Ectodermal cell (in vitro differentiated cells): Measurements from ENCODE around the gene CYFIP2.

Experiments
- H3K27ac ChIP-seq: 2 replicates; pipeline ENCODE4 v1.7.0; 2013; ENCODE audit warnings: mild to moderate bottlenecking, low read depth, low read length; ENCODE audit not compliant: insufficient read depth, poor library complexity, severe bottlenecking
- H3K27me3 ChIP-seq: 2 replicates; pipeline ENCODE4 v1.7.0; 2013; ENCODE audit warnings: mild to moderate bottlenecking, low read length; ENCODE audit not compliant: insufficient read depth, control insufficient read depth, poor library complexity, severe bottlenecking
- H3K36me3 ChIP-seq: one replicate; pipeline ENCODE4 v1.7.0; 2013; ENCODE audit warnings: low read length; ENCODE audit not compliant: control insufficient read depth, insufficient read depth
- H3K4me1 ChIP-seq: one replicate; pipeline ENCODE4 v1.7.0; 2013; ENCODE audit warnings: low read length; ENCODE audit not compliant: control insufficient read depth, insufficient read depth
- H3K4me3 ChIP-seq: 2 replicates; pipeline ENCODE4 v1.7.0; 2013; ENCODE audit warnings: low read depth, low read length, control low read depth; ENCODE audit not compliant: insufficient read depth
- H3K9me3 ChIP-seq: 2 replicates; pipeline ENCODE4 v1.7.0; 2013; ENCODE audit warnings: mild to moderate bottlenecking, low read length, moderate library complexity; ENCODE audit not compliant: control insufficient read depth
- WGBS, 2 experiments: methylation state at CpG; one replicate each; pipeline ENCODE4 v1.1.7; 2013; ENCODE audit warnings: missing lambda C conversion rate in 2 of 2; 5-methylcytosine and 5-hydroxymethylcytosine counted together

CYFIP2 gene

GRCh38 chr5:157342822-157343402, 77.0 kb downstream of the CYFIP2 start:
- Histone ChIP-seq H3K4me1 (no peaks in the 10 kb centered on the region), H3K27me3 (no peaks in the 10 kb centered on the region), H3K4me3 (no peak overlapping the region), H3K27ac (no peak overlapping the region), H3K36me3 (peaks cover 3% of the 10 kb centered on the region), H3K9me3 (no peaks in the 10 kb centered on the region)
- 90% methylated on average over 16 of the region's 16 CpGs for WGBS, 2 experiments

GRCh38 chr5:157343842-157344790, 78.2 kb downstream of the CYFIP2 start:
- Histone ChIP-seq H3K27me3 (no peaks in the 10 kb centered on the region), H3K27ac (no peak overlapping the region), H3K9me3 (no peaks in the 10 kb centered on the region), H3K4me1 (no peaks in the 10 kb centered on the region), H3K36me3 (peaks cover 3% of the 10 kb centered on the region), H3K4me3 (no peak overlapping the region)
- WGBS, 2 experiments = 93 to 96% methylated on average over 13 of the region's 14 CpGs

GRCh38 chr5:157345067-157345466, 79.1 kb downstream of the CYFIP2 start:
- WGBS, 2 experiments = 93 to 97% methylated on average over 7 of the region's 7 CpGs
- peaks cover 3% of the 10 kb centered on the region for H3K36me3 ChIP-seq
- no peak overlapping the region for H3K27ac ChIP-seq
- H3K27me3 ChIP-seq = no peaks in the 10 kb centered on the region
- H3K9me3 ChIP-seq = no peaks in the 10 kb centered on the region
- no peaks in the 10 kb centered on the region for H3K4me1 ChIP-seq
- no peak overlapping the region for H3K4me3 ChIP-seq

GRCh38 chr5:157345485-157345884, 79.6 kb downstream of the CYFIP2 start:
- Histone ChIP-seq H3K4me1 (no peaks in the 10 kb centered on the region), H3K4me3 (no peak overlapping the region), H3K27ac (no peak overlapping the region), H3K36me3 (peaks cover 3% of the 10 kb centered on the region), H3K9me3 (no peaks in the 10 kb centered on the region), H3K27me3 (no peaks in the 10 kb centered on the region)
- 86 to 88% methylated on average over 6 of the region's 6 CpGs for WGBS, 2 experiments

GRCh38 chr5:157347301-157348048, 81.6 kb downstream of the CYFIP2 start:
- H3K9me3 ChIP-seq = no peaks in the 10 kb centered on the region
- no peak overlapping the region for H3K27ac ChIP-seq
- H3K4me3 ChIP-seq = no peak overlapping the region
- no peaks in the 10 kb centered on the region for H3K36me3 ChIP-seq
- 89 to 93% methylated on average over 14 to 15 of the region's 15 CpGs for WGBS, 2 experiments
- no peaks in the 10 kb centered on the region for H3K27me3 ChIP-seq
- no peaks in the 10 kb centered on the region for H3K4me1 ChIP-seq

GRCh38 chr5:157348049-157348400, 82.1 kb downstream of the CYFIP2 start:
- 92 to 97% methylated on average over 2 of the region's 2 CpGs for WGBS, 2 experiments
- Histone ChIP-seq H3K4me3 (no peak overlapping the region), H3K4me1 (no peaks in the 10 kb centered on the region), H3K27me3 (no peaks in the 10 kb centered on the region), H3K27ac (no peak overlapping the region), H3K36me3 (no peaks in the 10 kb centered on the region), H3K9me3 (no peaks in the 10 kb centered on the region)

GRCh38 chr5:157350939-157351801, 85.2 kb downstream of the CYFIP2 start:
- Histone ChIP-seq H3K4me1 (no peaks in the 10 kb centered on the region), H3K27ac (no peak overlapping the region), H3K27me3 (no peaks in the 10 kb centered on the region), H3K36me3 (no peaks in the 10 kb centered on the region), H3K9me3 (no peaks in the 10 kb centered on the region), H3K4me3 (no peak overlapping the region)
- 87 to 92% methylated on average over 7 of the region's 7 CpGs for WGBS, 2 experiments

- Histone ChIP-seq H3K4me1 (no peaks in the 10 kb centered on the region), H3K9me3 (no peaks in the 10 kb centered on the region), H3K36me3 (no peaks in the 10 kb centered on the region), H3K27me3 (no peaks in the 10 kb centered on the region), H3K27ac (no peak overlapping the region), H3K4me3 (no peak overlapping the region)
- WGBS, 2 experiments = 95 to 96% methylated on average over 1 of the region's 1 CpG
These were observed 85.8 kb downstream of the CYFIP2 start for GRCh38 chr5:157351802-157352092.

- no peak overlapping the region for H3K4me3 ChIP-seq
- H3K36me3 ChIP-seq = no peaks in the 10 kb centered on the region
- no peaks in the 10 kb centered on the region for H3K4me1 ChIP-seq
- H3K9me3 ChIP-seq = no peaks in the 10 kb centered on the region
- no peak overlapping the region for H3K27ac ChIP-seq
- WGBS, 2 experiments = 91 to 96% methylated on average over 12 of the region's 12 CpGs
- no peaks in the 10 kb centered on the region for H3K27me3 ChIP-seq
These were observed 86.9 kb downstream of the CYFIP2 start for GRCh38 chr5:157352756-157353340.
